ENCODE results near the gene KIF1A. TPM values are rescaled to one million over a fixed set of nuclear protein-coding genes. Genes with fewer than 3 reads are reported as not detected.

The KIF1A gene
- total RNA-seq, 1 experiment from 2014 or later, result 279 TPM

- no peak for TF ChIP-seq ZNF281 (CRISPR knock-in tag; IDR thresholded peaks at IDR 0.05)
- TF ChIP-seq ATF2 (CRISPR knock-in tag; IDR thresholded peaks at IDR 0.05; ENCODE audit: borderline replicate concordance, low read depth), result no peak
- TF ChIP-seq NR1H2 (CRISPR knock-in tag; IDR thresholded peaks at IDR 0.05), result no peak
- peak; percentile 73; the same call in 1 of the 2 replicates for TF ChIP-seq E2F5 (CRISPR knock-in tag; IDR thresholded peaks at IDR 0.05)
- peak; percentile 85 for TF ChIP-seq SP1 (CRISPR knock-in tag; conservative IDR thresholded peaks at IDR 0.05)
- Mint-ChIP-seq H3K9me3 (no peaks in the 10 kb centered on the region), H3K27me3 (ENCODE audit: low read depth) (peaks cover 43% of the 10 kb centered on the region), H3K4me1 (no peaks in the 10 kb centered on the region), H3K4me3 (peak overlapping the region; percentile 86), H3K36me3 (no peaks in the 10 kb centered on the region), H3K27ac (no peak overlapping the region)
- ChIA-PET POLR2A (no interaction called here), CTCF (interaction anchor here (0.7 to 1.7 kb wide), 5 partner anchors 8 to 19 kb away, joined by 3 to 9 read pairs (median 4); partner anchors contain the start of gene KIF1A)
- DNase-seq (ENCODE audit: low spot score) (peak; percentile 99), ATAC-seq (peak; percentile 90)
Measured at GRCh38 chr2:240832205-240832727, 12.2 kb upstream of the KIF1A start.

- DNase-seq (ENCODE audit: low spot score) (peak; percentile 56), ATAC-seq (peak; percentile 54)
- Mint-ChIP-seq H3K27ac (no peak overlapping the region), H3K27me3 (ENCODE audit: low read depth) (peaks cover 48% of the 10 kb centered on the region), H3K36me3 (no peaks in the 10 kb centered on the region), H3K4me1 (no peaks in the 10 kb centered on the region), H3K4me3 (peak overlapping the region; percentile 86), H3K9me3 (no peaks in the 10 kb centered on the region)
- POLR2A ChIA-PET, result no interaction called here
- CTCF ChIA-PET, result interaction anchor here (0.6 to 1.7 kb wide), 4 partner anchors 9 to 266 kb away, joined by 3 to 9 read pairs (median 4); partner anchors contain the start of gene KIF1A
- 0 out of 2 replicates have a peak, but pooled peaks have one; percentile 48 for TF ChIP-seq ZNF138 (CRISPR knock-in tag; conservative IDR thresholded peaks at IDR 0.05)
- no peak for TF ChIP-seq FOXP1 (CRISPR knock-in tag; IDR thresholded peaks at IDR 0.05; ENCODE audit: borderline replicate concordance)
- TF ChIP-seq TCF7 (CRISPR knock-in tag; IDR thresholded peaks at IDR 0.05; ENCODE audit: low read depth), result no peak
- no peak for TF ChIP-seq CREM (CRISPR knock-in tag; IDR thresholded peaks at IDR 0.05)
Measured at GRCh38 chr2:240831594-240832204, 11.7 kb upstream of the KIF1A start.

GRCh38 chr2:240825476-240825875 lies 5.5 kb upstream of the KIF1A start:
- DNase-seq (ENCODE audit: low spot score), result no peak
- Mint-ChIP-seq H3K27me3 (ENCODE audit: low read depth) (peaks cover 90% of the 10 kb centered on the region), H3K4me1 (peaks cover 12% of the 10 kb centered on the region), H3K4me3 (no peak overlapping the region), H3K36me3 (no peaks in the 10 kb centered on the region), H3K27ac (no peak overlapping the region), H3K9me3 (peaks cover 7% of the 10 kb centered on the region)
- CTCF ChIA-PET, result interaction anchor here (2.1 kb wide), 1 partner anchor 15 kb away, joined by 10 read pairs; no protein-coding TSS in a partner anchor
- ATAC-seq, result no peak
- POLR2A ChIA-PET, result interaction anchor here (0.7 to 1.0 kb wide), 2 partner anchors 11 to 260 kb away, joined by 3 to 6 read pairs; no protein-coding TSS in a partner anchor
- no peak for TF ChIP-seq RORB (CRISPR knock-in tag; IDR thresholded peaks at IDR 0.05)
- TF ChIP-seq MYBL2 (CRISPR knock-in tag; IDR thresholded peaks at IDR 0.05), result no peak
- TF ChIP-seq ZNF396 (CRISPR knock-in tag; IDR thresholded peaks at IDR 0.05; ENCODE audit: borderline replicate concordance), result no peak
- TF ChIP-seq GTF2I (CRISPR knock-in tag; conservative IDR thresholded peaks at IDR 0.05), result no peak
- TF ChIP-seq TEAD1 (CRISPR knock-in tag; IDR thresholded peaks at IDR 0.05), result no peak
- TF ChIP-seq ZNF671 (CRISPR knock-in tag; IDR thresholded peaks at IDR 0.05), result no peak
- TF ChIP-seq FOXP1 (CRISPR knock-in tag; IDR thresholded peaks at IDR 0.05; ENCODE audit: borderline replicate concordance), result no peak
- TF ChIP-seq JUN (CRISPR knock-in tag; IDR thresholded peaks at IDR 0.05), result no peak
- TF ChIP-seq ATF2 (CRISPR knock-in tag; IDR thresholded peaks at IDR 0.05; ENCODE audit: borderline replicate concordance, low read depth), result no peak
- no peak for TF ChIP-seq NFYB (CRISPR knock-in tag; conservative IDR thresholded peaks at IDR 0.05; ENCODE audit: low read depth)
- no peak for TF ChIP-seq E2F4 (CRISPR knock-in tag; IDR thresholded peaks at IDR 0.05; ENCODE audit: borderline replicate concordance, low read depth)
- TF ChIP-seq TP53 (CRISPR knock-in tag; IDR thresholded peaks at IDR 0.05), result no peak
- no peak for TF ChIP-seq NR1H2 (CRISPR knock-in tag; IDR thresholded peaks at IDR 0.05)
- no peak for TF ChIP-seq NFE2L1 (CRISPR knock-in tag; IDR thresholded peaks at IDR 0.05)
- TF ChIP-seq E2F5 (CRISPR knock-in tag; IDR thresholded peaks at IDR 0.05), result no peak
- no peak for TF ChIP-seq IRF1 (CRISPR knock-in tag; IDR thresholded peaks at IDR 0.05)
